ENCODE data around the gene CCNDBP1. TPM values are rescaled to one million over a fixed set of nuclear protein-coding genes. Genes with fewer than 3 reads are reported as not detected.

The CCNDBP1 gene
- polyA plus RNA-seq, 1 of the 3 experiments (the other 2 are of a cell fraction) = 63.6 TPM

- TF ChIP-seq REST (IDR thresholded peaks at IDR 0.05; ENCODE audit: low read depth, low read length) = no peak
- peak; percentile 32; the same call in 1 of the 2 replicates for TF ChIP-seq RCOR1 (IDR thresholded peaks at IDR 0.05; ENCODE audit: low read length)
- TF ChIP-seq RAD21 (IDR thresholded peaks at IDR 0.05; ENCODE audit: low read length) = no peak
- TF ChIP-seq NRF1 (IDR thresholded peaks at IDR 0.05; ENCODE audit: low read depth, low read length) = no peak
- TF ChIP-seq EP300 (IDR thresholded peaks at IDR 0.05; ENCODE audit: borderline replicate concordance in 1 of 2, low read depth in 1 of 2, low read length in 1 of 2) = no peak
- peak; percentile 95 for TF ChIP-seq ELF1 (IDR thresholded peaks at IDR 0.05)
- no peak for TF ChIP-seq TAF1 (IDR thresholded peaks at IDR 0.05; ENCODE audit: borderline replicate concordance, low read depth, low read length)
- TF ChIP-seq RXRA (IDR thresholded peaks at IDR 0.05; ENCODE audit: borderline replicate concordance, low read depth) = no peak
- TF ChIP-seq USF1 (IDR thresholded peaks at IDR 0.05; ENCODE audit: borderline replicate concordance, low read depth) = no peak
- TF ChIP-seq FOSL2 (IDR thresholded peaks at IDR 0.05; ENCODE audit: borderline replicate concordance, low read depth) = no peak
- TF ChIP-seq PBX3 (IDR thresholded peaks at IDR 0.05) = peak; percentile 21; the same call in 1 of the 2 replicates
Observed at GRCh38 chr15:43185157-43186002, at the start of gene CCNDBP1 (continued).

GRCh38 chr15:43143203-43143941 lies 41.8 kb upstream of the CCNDBP1 start:
- Histone ChIP-seq H3K9me3 (no peaks in the 10 kb centered on the region), H3K9me2 (no peaks in the 10 kb centered on the region), H3K27me3 (ENCODE audit: insufficient read depth) (no peaks in the 10 kb centered on the region), H3F3A (replicated peaks; ENCODE audit: insufficient read depth) (peaks cover 6% of the 10 kb centered on the region), H3K4me1 (ENCODE audit: control insufficient read depth in 1 of 2, insufficient read depth in 2 of 2, low read depth in 1 of 2, low read length in 1 of 2) (no peaks in the 10 kb centered on the region), H3K4me2 (no peak overlapping the region), H3K79me2 (ENCODE audit: insufficient read depth) (no peaks in the 10 kb centered on the region), H3K27ac (ENCODE audit: low read depth in 2 of 2, low read length in 1 of 2) (no peak overlapping the region), H3K36me3 (replicated peaks in 1 of 2; ENCODE audit: control insufficient read depth in 1 of 2, insufficient read depth in 2 of 2, low read length in 1 of 2) (peaks cover 36 to 44% of the 10 kb centered on the region in 2 experiments), H3K4me3 (ENCODE audit: low read depth in 2 of 2, low read length in 1 of 2) (no peak overlapping the region), H4K20me1 (ENCODE audit: insufficient read depth) (no peaks in the 10 kb centered on the region), H3K9ac (no peak overlapping the region), H2AFZ (ENCODE audit: low read depth) (no peak overlapping the region)
- ChIA-PET POLR2A (no interaction called here), CTCF (interaction anchor here (0.9 kb wide), 1 partner anchor 125 kb away, joined by 3 read pairs; no protein-coding TSS in a partner anchor)
- 87% methylated on average over 4 of the region's 4 CpGs for WGBS (ENCODE audit: low lambda C conversion rate)
- DNase-seq = no peak
- TF ChIP-seq EP300 (IDR thresholded peaks at IDR 0.05; ENCODE audit: borderline replicate concordance in 1 of 2, low read depth in 1 of 2, low read length in 1 of 2) (no peak), TAF1 (IDR thresholded peaks at IDR 0.05; ENCODE audit: borderline replicate concordance, low read depth, low read length) (no peak), YY1 (IDR thresholded peaks at IDR 0.05; ENCODE audit: low read depth) (no peak), POLR2AphosphoS5 (IDR thresholded peaks at IDR 0.05; ENCODE audit: low read depth, low read length) (no peak), RCOR1 (IDR thresholded peaks at IDR 0.05; ENCODE audit: low read length) (no peak), FOXJ3 (CRISPR knock-in tag; IDR thresholded peaks at IDR 0.05) (no peak), TCF12 (IDR thresholded peaks at IDR 0.05) (no peak), CTCF (IDR thresholded peaks at IDR 0.05) (no peak), USF2 (IDR thresholded peaks at IDR 0.05; ENCODE audit: borderline replicate concordance, low read depth, low read length) (no peak), RXRA (IDR thresholded peaks at IDR 0.05; ENCODE audit: borderline replicate concordance, low read depth) (no peak), EZH2phosphoT487 (IDR thresholded peaks at IDR 0.05; ENCODE audit: borderline replicate concordance, low read depth) (no peak), PBX3 (IDR thresholded peaks at IDR 0.05) (no peak)
